GM21515 (cell line): ENCODE data around the gene TMED10.

Experiments used
- ATAC-seq: cut with Tn5 transposase; IDR thresholded peaks from one replicate; pipeline ENCODE4 v1.9.1; 2021; ENCODE audit not compliant: unreplicated experiment

TMED10 gene

DNA sequence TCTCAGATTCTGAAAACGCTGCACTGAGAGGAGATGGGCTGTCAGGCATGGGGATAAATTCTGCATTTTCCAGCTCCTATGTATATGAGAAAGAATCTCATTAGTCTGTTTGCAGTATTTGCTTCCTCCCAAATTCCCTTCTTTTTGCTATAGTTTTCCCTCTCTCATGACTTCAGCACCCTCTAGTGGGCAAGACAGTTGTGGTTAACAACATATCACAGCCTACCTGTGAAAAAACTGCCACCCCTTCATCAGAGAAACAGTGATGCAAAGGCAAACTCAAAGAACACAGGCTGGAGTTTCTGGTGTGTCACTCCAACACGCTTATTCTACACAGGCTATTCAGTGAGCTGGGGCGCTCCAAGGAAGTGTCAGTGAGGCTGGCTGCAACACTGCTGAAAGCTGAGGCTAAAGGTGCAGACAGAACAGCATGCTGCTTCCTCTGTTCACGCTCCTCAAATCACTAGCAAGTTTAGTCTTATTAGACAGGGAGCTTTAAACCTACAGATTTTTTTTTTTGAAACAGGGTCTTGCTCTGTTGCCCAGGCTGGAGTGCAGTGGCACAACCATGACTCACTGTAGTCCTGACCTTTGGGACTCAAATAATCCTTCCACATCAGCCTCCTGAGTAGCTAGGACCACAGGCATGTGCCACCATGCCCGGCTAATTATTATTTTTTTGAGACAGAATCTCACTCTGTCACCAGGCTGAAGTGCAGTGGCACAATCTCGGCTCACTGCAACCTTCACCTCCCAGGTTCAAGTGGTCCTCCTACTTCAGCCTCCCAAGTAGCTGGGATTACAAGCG lies 87.6 kb downstream of the TMED10 start:
- ATAC-seq: no peak

DNA sequence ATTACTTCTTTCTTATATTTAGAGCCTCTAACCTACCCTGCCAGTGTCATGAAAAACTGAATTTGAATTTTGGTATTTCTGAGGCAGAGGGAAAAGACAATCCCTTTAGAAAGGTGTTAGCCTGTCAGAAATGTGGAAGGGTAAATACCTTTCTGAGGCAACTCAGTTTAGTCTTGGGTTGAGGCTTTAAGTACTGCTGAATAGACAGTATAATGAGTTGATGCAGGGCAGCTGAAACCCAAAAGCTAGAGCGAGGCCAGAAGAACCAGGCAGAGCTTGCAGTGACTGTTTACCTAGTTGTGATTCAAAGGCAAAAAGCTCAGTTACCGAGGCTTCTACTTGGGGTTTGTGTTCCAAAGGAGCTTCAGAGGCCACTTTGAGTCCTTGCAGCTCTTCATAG lies 88.3 kb downstream of the TMED10 start:
- ATAC-seq: no peak

DNA sequence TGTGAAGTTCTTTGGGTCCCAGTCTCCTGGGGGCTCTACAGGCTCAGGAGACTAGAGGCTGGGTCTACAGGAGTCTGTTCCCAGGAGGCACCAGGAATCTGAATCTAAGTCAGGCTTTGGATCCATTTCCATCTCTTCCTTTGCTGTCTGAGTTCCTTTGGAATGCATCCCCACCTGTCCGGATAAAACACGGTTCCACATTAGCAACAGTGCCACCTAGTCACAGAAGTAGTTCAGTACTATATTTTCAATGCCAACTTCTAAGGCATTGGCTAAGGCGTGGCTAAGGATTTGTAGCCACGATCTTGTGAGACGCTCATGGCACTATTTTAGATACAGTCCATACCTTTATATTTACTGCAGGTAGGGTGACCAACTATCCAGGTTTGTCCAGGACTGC lies 91.9 kb downstream of the TMED10 start:
- ATAC-seq: no peak

DNA sequence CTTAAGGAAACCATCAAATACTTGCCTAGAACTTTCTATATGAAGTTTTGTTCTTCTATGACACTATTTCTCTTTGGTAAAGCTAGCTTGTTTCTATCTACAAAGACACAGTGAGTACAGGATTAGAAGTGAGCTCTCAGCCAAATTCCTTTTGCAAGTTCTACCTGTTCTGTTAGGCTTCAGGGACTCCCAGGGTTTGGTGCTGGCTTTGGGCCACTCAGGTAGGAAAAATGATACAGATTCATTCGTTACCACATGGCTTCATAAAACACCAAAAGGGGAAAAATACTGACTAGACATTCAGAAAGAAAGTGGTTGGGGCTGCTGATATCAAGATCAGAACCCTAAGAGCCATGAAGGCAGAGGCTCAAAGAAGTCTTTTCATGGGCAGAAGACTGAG lies 93.1 kb downstream of the TMED10 start:
- ATAC-seq: no peak

DNA sequence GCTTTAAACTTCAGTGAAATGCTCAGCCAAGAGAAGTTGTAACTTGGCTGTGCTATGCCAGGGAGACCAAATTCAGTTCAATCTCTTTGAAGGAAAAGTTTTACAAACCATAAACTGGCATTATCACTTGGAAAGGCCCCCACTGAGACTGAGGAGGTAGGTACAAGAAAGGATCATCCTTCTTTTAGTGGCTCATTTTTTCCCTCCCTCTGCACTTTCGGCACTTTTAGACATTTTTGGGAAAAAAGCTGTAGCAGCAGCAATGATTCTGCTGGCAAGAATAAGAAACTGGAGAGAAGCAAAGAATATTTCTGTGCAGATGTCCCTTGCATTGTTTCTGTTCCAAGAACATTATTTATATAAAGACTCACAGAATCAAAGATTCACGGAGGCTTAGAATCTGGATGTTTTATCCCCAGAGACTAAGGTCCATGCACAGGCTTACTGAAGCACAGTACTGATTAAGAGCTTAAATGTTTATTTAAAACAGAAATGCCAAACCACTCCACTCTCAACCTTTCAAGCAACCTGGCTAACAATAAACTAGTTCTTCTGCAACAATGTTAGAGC lies 94.7 kb downstream of the TMED10 start:
- no peak for ATAC-seq
